ENCODE measurements around the gene TNRC18. TPM values are rescaled to one million over a fixed set of nuclear protein-coding genes. Genes with fewer than 3 reads are reported as not detected.

Gene TNRC18
- total RNA-seq, 4 donors from 2014 or later = 87.6 to 218 (median 124) TPM

GRCh38 chr7:5425507-5426225 is 2.0 kb upstream of the TNRC18 start:
- ATAC-seq = peak; percentile 13
- WGBS, 2 donors (ENCODE audit: low coverage in 1 of 2) = 0% methylated on average over 30 to 32 of the region's 38 CpGs
- peak overlapping the region; percentile 89 to 98 for H3K4me3 ChIP-seq

DNA sequence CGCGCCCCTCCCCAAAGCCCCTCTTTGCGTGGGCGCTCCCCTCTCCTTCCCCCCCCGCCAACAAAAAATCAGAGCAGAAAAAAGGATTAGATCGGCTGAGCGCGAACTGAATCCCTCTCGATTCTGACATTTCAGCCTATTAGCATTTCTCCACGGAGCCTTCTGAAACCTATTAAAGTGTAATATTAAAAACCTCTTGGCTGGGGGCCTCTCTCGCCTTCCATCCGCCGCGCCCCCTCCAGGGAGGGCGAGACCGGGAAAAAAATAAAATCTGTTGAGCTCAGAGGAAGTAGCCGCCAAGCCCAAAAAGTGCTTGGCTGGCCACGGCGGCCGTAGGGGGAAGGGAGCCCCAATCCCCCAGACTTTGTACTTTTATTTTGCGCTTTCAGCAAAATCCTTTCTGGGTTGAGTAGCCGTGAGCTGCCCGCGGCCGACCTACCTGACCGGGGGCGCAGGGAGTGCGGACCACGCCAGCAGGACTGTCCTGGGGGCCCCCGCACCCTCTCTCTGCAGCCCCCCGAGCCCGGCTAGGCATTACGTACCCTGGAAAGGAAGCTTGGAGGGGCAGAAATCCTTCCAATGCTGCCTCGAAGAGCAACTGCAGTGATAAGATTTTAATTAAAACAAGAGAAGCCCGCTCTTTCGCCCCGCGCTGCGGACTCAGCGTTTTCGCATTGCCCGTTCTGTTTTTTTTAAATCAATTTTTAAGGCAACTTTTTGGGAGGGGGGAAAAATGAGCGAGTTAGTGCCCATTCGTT is 1.3 kb upstream of the TNRC18 start:
- Histone ChIP-seq H3K27me3 (no peaks in the 10 kb centered on the region), H3K36me3 (no peaks in the 10 kb centered on the region), H3K4me3 (peak overlapping the region; percentile 89 to 98), H3K4me1 (peaks cover 0 to 29% (median 6%) of the 10 kb centered on the region in 3 donors), H3K9me3 (no peaks in the 10 kb centered on the region), H3K27ac (peak overlapping the region; percentile 92 to 100 (median 100))
- WGBS, 2 donors (ENCODE audit: low coverage in 1 of 2) = 0 to 1% methylated on average over 14 to 26 of the region's 44 CpGs
- TF ChIP-seq POLR2AphosphoS5 (IDR thresholded peaks at IDR 0.05) = peak; percentile 30
- TF ChIP-seq POLR2A (IDR thresholded peaks at IDR 0.05) = peak in 1 of 2 donors; percentile 14
- TF ChIP-seq, protein P1, sequence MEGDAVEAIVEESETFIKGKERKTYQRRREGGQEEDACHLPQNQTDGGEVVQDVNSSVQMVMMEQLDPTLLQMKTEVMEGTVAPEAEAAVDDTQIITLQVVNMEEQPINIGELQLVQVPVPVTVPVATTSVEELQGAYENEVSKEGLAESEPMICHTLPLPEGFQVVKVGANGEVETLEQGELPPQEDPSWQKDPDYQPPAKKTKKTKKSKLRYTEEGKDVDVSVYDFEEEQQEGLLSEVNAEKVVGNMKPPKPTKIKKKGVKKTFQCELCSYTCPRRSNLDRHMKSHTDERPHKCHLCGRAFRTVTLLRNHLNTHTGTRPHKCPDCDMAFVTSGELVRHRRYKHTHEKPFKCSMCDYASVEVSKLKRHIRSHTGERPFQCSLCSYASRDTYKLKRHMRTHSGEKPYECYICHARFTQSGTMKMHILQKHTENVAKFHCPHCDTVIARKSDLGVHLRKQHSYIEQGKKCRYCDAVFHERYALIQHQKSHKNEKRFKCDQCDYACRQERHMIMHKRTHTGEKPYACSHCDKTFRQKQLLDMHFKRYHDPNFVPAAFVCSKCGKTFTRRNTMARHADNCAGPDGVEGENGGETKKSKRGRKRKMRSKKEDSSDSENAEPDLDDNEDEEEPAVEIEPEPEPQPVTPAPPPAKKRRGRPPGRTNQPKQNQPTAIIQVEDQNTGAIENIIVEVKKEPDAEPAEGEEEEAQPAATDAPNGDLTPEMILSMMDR (IDR thresholded peaks at IDR 0.05) = peak in 2 of 4 experiments; percentile 8 to 40
- no peak for TF ChIP-seq EP300 (IDR thresholded peaks at IDR 0.05)
- no peak for ATAC-seq

More at GRCh38 chr7:5425507-5426225, 2.0 kb upstream of the TNRC18 start:
- Histone ChIP-seq H3K27me3 (no peaks in the 10 kb centered on the region), H3K4me1 (peaks cover 0 to 36% (median 12%) of the 10 kb centered on the region in 3 donors), H3K36me3 (no peaks in the 10 kb centered on the region), H3K27ac (peak overlapping the region; percentile 92 to 100 (median 100)), H3K9me3 (no peaks in the 10 kb centered on the region)
- TF ChIP-seq EP300 (IDR thresholded peaks at IDR 0.05) (no peak), POLR2A (IDR thresholded peaks at IDR 0.05) (peak; percentile 66 to 89), POLR2AphosphoS5 (IDR thresholded peaks at IDR 0.05) (peak; percentile 83)
- TF ChIP-seq, protein P1 (IDR thresholded peaks at IDR 0.05) = peak in 1 of 4 experiments; percentile 2

DNA sequence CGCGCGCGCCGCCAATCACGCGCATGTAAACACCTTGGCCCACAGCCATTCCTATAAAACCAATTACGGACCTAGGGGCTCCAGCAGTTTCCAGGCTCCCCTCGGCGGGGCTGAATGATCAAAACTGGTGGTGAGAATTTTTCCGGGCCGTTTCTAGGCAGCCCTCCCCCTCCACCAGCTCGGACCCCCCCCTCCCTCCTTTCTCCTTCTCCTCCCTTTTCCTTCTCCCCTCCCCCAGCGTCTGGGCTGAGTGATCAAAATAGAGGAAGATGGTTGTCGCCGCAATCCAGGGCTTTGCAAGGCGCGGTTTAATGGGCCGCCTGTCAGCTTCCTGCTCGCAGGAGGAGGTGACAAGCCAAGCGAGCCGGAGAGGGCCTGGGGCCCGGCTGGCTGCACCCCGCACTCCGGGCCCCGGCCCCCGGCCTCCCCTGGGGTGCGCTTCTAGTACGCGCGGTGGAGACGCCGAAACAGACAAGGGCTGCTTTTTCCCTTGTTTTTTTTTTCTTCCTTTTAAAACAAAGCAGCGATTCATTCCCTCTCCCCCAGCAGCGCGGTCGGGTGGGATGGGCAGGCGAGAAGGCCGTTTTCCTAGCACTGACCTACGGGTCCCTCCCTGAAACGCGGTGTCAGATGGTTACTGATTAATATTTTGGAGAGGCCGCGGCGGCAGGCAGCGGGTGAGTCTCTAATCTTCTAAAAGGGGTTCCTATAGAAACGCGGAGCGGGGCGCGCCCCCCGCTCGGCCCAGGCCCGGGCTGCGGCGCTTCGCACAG is 528 bp upstream of the TNRC18 start:
- TF ChIP-seq POLR2A (IDR thresholded peaks at IDR 0.05) (peak; percentile 31 to 58), EP300 (IDR thresholded peaks at IDR 0.05) (no peak), POLR2AphosphoS5 (IDR thresholded peaks at IDR 0.05) (peak; percentile 86)
- TF ChIP-seq, protein P1 (IDR thresholded peaks at IDR 0.05) = no peak
- H3K4me1 ChIP-seq = peaks cover 0 to 24% (median 0%) of the 10 kb centered on the region in 3 donors
- no peaks in the 10 kb centered on the region for H3K36me3 ChIP-seq
- no peaks in the 10 kb centered on the region for H3K27me3 ChIP-seq
- no peaks in the 10 kb centered on the region for H3K9me3 ChIP-seq
- WGBS, 2 donors (ENCODE audit: low coverage in 1 of 2) = 0 to 2% methylated on average over 4 to 9 of the region's 57 CpGs
- H3K4me3 ChIP-seq = peak overlapping the region; percentile 89 to 98
- H3K27ac ChIP-seq = peak overlapping the region; percentile 92 to 100 (median 100)
- ATAC-seq = peak; percentile 60

DNA sequence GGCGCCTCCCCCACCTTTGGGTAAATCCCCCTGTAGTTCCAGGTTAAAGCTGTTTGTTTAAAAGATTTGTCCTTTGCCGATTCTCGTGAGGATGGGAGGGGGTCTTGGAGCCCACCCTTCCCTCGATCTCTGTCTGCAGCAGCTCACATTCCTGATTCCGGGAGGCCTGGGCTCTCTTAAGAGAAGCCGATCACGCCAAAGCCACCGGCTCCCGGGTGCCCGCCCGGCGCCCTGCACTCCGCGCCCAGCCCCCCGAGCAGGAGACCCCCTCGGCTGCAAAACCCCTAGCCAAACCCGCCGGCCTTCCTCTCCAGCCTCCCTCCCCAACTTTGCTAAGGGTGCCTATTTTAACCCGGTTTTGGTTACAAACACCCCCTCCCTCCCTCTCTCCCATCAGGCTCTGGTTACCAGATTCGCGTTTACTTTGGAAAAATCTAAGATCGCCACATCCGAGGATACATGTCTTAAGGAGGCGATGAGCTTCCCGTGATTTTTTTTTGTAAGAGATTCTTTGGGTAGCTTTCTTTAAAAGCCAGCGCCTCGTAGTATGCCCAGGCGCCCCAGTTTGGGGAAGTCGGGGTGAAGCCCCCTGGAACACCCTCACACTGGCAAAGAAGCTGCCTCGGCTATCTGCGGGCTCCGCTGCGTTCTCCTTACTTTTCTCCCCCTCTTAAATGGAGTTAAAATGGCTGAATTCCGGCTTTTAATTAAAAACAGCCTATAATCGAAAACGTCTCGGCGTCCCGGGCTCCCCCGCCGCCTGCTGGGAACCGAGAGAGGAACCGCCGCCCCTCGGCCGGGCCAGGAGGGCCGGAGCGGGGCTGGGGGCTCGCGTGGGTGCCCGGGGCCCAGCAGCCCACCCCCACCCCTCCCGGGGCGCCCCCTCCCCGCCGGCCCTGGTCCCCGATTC is 983 bp downstream of the TNRC18 start:
- 1% methylated on average over 17 of the region's 56 CpGs; no CpG with 5 or more reads in 1 of the 2 donors for WGBS, 2 donors (ENCODE audit: low coverage in 1 of 2)
- ATAC-seq = no peak
- Histone ChIP-seq H3K27ac (peak overlapping the region; percentile 93 to 100 (median 100)), H3K36me3 (no peaks in the 10 kb centered on the region), H3K27me3 (no peaks in the 10 kb centered on the region), H3K4me3 (peak overlapping the region; percentile 82 to 98), H3K9me3 (no peaks in the 10 kb centered on the region), H3K4me1 (peaks cover 0 to 24% (median 8%) of the 10 kb centered on the region in 3 donors)
- no peak for TF ChIP-seq POLR2A (IDR thresholded peaks at IDR 0.05)
- TF ChIP-seq, protein P1 (IDR thresholded peaks at IDR 0.05) = peak in 1 of 4 experiments; percentile 43
- peak; percentile 4 for TF ChIP-seq POLR2AphosphoS5 (IDR thresholded peaks at IDR 0.05)
- TF ChIP-seq EP300 (IDR thresholded peaks at IDR 0.05) = no peak
